Measurements from ENCODE around the gene NEDD9.

DNA sequence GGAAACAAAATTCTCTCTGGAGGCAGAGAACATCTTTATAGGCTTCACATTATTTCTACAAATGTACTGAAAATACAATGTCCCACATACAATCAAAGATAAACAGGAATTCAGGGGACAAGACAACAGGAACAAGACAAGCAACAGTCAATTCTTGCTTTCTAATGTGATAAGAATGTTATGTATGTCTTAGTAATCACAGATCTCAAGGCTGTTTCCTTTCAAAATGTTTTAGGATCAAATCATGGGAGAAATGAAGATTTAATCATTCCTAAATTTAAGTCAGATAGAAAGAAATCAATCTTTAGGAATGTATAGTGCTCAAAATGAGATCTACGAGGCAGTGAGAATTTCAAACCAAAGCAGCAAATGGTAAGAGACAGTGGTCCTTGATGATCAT is 32.1 kb downstream of the NEDD9 start:
- TF ChIP-seq, protein P1, sequence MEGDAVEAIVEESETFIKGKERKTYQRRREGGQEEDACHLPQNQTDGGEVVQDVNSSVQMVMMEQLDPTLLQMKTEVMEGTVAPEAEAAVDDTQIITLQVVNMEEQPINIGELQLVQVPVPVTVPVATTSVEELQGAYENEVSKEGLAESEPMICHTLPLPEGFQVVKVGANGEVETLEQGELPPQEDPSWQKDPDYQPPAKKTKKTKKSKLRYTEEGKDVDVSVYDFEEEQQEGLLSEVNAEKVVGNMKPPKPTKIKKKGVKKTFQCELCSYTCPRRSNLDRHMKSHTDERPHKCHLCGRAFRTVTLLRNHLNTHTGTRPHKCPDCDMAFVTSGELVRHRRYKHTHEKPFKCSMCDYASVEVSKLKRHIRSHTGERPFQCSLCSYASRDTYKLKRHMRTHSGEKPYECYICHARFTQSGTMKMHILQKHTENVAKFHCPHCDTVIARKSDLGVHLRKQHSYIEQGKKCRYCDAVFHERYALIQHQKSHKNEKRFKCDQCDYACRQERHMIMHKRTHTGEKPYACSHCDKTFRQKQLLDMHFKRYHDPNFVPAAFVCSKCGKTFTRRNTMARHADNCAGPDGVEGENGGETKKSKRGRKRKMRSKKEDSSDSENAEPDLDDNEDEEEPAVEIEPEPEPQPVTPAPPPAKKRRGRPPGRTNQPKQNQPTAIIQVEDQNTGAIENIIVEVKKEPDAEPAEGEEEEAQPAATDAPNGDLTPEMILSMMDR (IDR thresholded peaks at IDR 0.05; ENCODE audit: insufficient read depth, low read length, poor library complexity, severe bottlenecking) = no peak
- no peak for TF ChIP-seq EZH2phosphoT487 (conservative IDR thresholded peaks at IDR 0.05; ENCODE audit: low read length)

All from SU-DHL-6 (cell line).